Testis (tissue), 3 donors: Measurements from ENCODE around the gene SPRR2G. TPM values are rescaled to one million over a fixed set of nuclear protein-coding genes. Genes with fewer than 3 reads are reported as not detected.
"Not testable (repeated sequence)": the region's sequence is repeated elsewhere in the genome, so short reads cannot be mapped to it uniquely, and the experiment has no call there.

ENCODE experiments used
- DNase-seq: peaks from one replicate; pipeline ENCODE4 v3.0.0-alpha.2; 2019
- H3K27ac ChIP-seq, 2 donors: fragments of 200-600 bp; sonication (generic); one replicate each; pipeline ENCODE4 v1.5.1; 2019
- H3K27me3 ChIP-seq: fragments of 200-600 bp; sonication (generic); one replicate; pipeline ENCODE4 v1.5.1; 2019
- H3K36me3 ChIP-seq: fragments of 200-600 bp; sonication (generic); one replicate; pipeline ENCODE4 v1.5.1; 2017; ENCODE audit warnings: low read depth; ENCODE audit errors: missing control alignments
- H3K4me1 ChIP-seq: fragments of 200-600 bp; sonication (generic); one replicate; pipeline ENCODE4 v1.5.1; 2019
- H3K4me3 ChIP-seq, 2 donors: fragments of 200-600 bp; sonication (generic); one replicate each; pipeline ENCODE4 v1.5.1; 2017 to 2019
- H3K9me3 ChIP-seq: fragments of 200-600 bp; sonication (generic); one replicate; pipeline ENCODE4 v1.5.1; 2017
- CTCF ChIP-seq, 3 experiments: fragments of 450-650 bp in 2 of 3; fragments of 200-600 bp in 1 of 3; sonication (generic) in 1 of 3; IDR thresholded peaks; one replicate each; pipeline ENCODE4 v1.5.1; 2016 to 2019; ENCODE audit warnings: antibody characterized with exemption in 3 of 3, mild to moderate bottlenecking in 2 of 3, moderate library complexity in 1 of 3
- POLR2A ChIP-seq: fragments of 450-650 bp; IDR thresholded peaks from one replicate; pipeline ENCODE4 v1.6.1; 2017; ENCODE audit warnings: antibody characterized with exemption, mild to moderate bottlenecking, moderate library complexity
- WGBS, 2 donors: methylation state at CpG; one replicate each; pipeline ENCODE4 v1.1.5; 2018; 5-methylcytosine and 5-hydroxymethylcytosine counted together
- intact Hi-C: fragments of 100-400 bp; cut with DNase I; formaldehyde crosslinking; loops from one replicate; pipeline ENCODE4 v1.15.1; 2023; ENCODE audit warnings: low total_unique reads
- polyA plus RNA-seq: library from polyadenylated mRNA; stranded (reverse); fragments of 350-450 nt; fragmentation: Illumina TruSeq; extraction: RNeasy Lipid Tissue Mini Kit (QIAGEN cat#74804); gene quantifications from one replicate; pipeline ENCODE4 v1.2.3, GENCODE V29; 2014; ENCODE audit warnings: low read depth, low replicate concordance; ENCODE audit not compliant: insufficient read depth
- total RNA-seq, 2 donors: library from RNA; depleted of rRNA; stranded (reverse); fragments of >200 nt; gene quantifications; one replicate each; pipeline ENCODE4 v1.2.3, GENCODE V29; 2016

Gene SPRR2G
- total and polyA plus RNA-seq, 3 donors from 2014 or later, result 1.9 TPM; not detected in 2

GRCh38 chr1:153127296-153127695, 23.4 kb downstream of the SPRR2G start:
- Histone ChIP-seq H3K4me1 (no peaks in the 10 kb centered on the region), H3K36me3 (no peaks in the 10 kb centered on the region), H3K9me3 (no peaks in the 10 kb centered on the region), H3K27ac (no peak overlapping the region), H3K4me3 (no peak overlapping the region), H3K27me3 (no peaks in the 10 kb centered on the region)
- 87 to 89% methylated on average over 2 of the region's 2 CpGs for WGBS, 2 donors
- TF ChIP-seq POLR2A, result no peak
- TF ChIP-seq CTCF (IDR thresholded peaks at IDR 0.05), result no peak
- intact Hi-C loops, result no loop called here
- DNase-seq, result no peak

GRCh38 chr1:153125536-153125935, 25.2 kb downstream of the SPRR2G start:
- Histone ChIP-seq H3K27me3 (no peaks in the 10 kb centered on the region), H3K4me3 (no peak overlapping the region), H3K27ac (no peak overlapping the region), H3K36me3 (no peaks in the 10 kb centered on the region), H3K9me3 (no peaks in the 10 kb centered on the region), H3K4me1 (no peaks in the 10 kb centered on the region)
- WGBS, 2 donors, result 91 to 94% methylated on average over 1 of the region's 1 CpG
- no peak for DNase-seq
- TF ChIP-seq CTCF (IDR thresholded peaks at IDR 0.05) (no peak), POLR2A (no peak)
- intact Hi-C loops, result no loop called here

GRCh38 chr1:153123793-153124192, 26.9 kb downstream of the SPRR2G start:
- H3K27me3 ChIP-seq, H3K4me1 ChIP-seq, H3K27ac ChIP-seq, H3K4me3 ChIP-seq, H3K9me3 ChIP-seq, DNase-seq, intact Hi-C loops, H3K36me3 ChIP-seq: not testable (repeated sequence)
- 72 to 83% methylated on average over 8 of the region's 8 CpGs for WGBS, 2 donors

- intact Hi-C loops, result no loop called here
- no peak overlapping the region for H3K4me3 ChIP-seq
- H3K27ac ChIP-seq, result no peak overlapping the region
- no peaks in the 10 kb centered on the region for H3K36me3 ChIP-seq
- peak; percentile 49 for DNase-seq
- no peaks in the 10 kb centered on the region for H3K9me3 ChIP-seq
- peaks cover 6% of the 10 kb centered on the region for H3K4me1 ChIP-seq
- no peaks in the 10 kb centered on the region for H3K27me3 ChIP-seq
- TF ChIP-seq POLR2A (no peak), CTCF (IDR thresholded peaks at IDR 0.05) (no peak)
- WGBS, 2 donors, result 20 to 28% methylated on average over 3 of the region's 3 CpGs
Measured at GRCh38 chr1:153122831-153123421, 27.8 kb downstream of the SPRR2G start.

- TF ChIP-seq POLR2A (no peak), CTCF (IDR thresholded peaks at IDR 0.05) (no peak)
- H3K27ac ChIP-seq, result no peak overlapping the region
- H3K9me3 ChIP-seq, result no peaks in the 10 kb centered on the region
- no peak overlapping the region for H3K4me3 ChIP-seq
- H3K36me3 ChIP-seq, result no peaks in the 10 kb centered on the region
- intact Hi-C loops, result no loop called here
- peaks cover 6% of the 10 kb centered on the region for H3K4me1 ChIP-seq
- H3K27me3 ChIP-seq, result no peaks in the 10 kb centered on the region
- DNase-seq, result no peak
Measured at GRCh38 chr1:153120945-153121344, 29.7 kb downstream of the SPRR2G start.
